KOPT-K1 (cell line): Measurements from ENCODE around the gene SLC6A17.

Source experiments
- H3K27ac ChIP-seq: fragments of 200-600 bp; sonication (generic); 2 replicates; pipeline ENCODE4 v1.5.1; 2016; ENCODE audit warnings: antibody characterized with exemption, mild to moderate bottlenecking, low read depth, low read length; ENCODE audit not compliant: poor library complexity, severe bottlenecking
- H3K36me3 ChIP-seq: fragments of 200-600 bp; sonication (generic); 2 replicates; pipeline ENCODE4 v1.5.1; 2017; ENCODE audit warnings: antibody characterized with exemption, mild to moderate bottlenecking, low read length, moderate library complexity; ENCODE audit not compliant: insufficient read depth
- H3K9me3 ChIP-seq: fragments of 200-600 bp; sonication (generic); 2 replicates; pipeline ENCODE4 v1.5.1; 2017; ENCODE audit warnings: antibody characterized with exemption, low read length, mild to moderate bottlenecking; ENCODE audit not compliant: insufficient read depth, poor library complexity, severe bottlenecking

The SLC6A17 gene

DNA sequence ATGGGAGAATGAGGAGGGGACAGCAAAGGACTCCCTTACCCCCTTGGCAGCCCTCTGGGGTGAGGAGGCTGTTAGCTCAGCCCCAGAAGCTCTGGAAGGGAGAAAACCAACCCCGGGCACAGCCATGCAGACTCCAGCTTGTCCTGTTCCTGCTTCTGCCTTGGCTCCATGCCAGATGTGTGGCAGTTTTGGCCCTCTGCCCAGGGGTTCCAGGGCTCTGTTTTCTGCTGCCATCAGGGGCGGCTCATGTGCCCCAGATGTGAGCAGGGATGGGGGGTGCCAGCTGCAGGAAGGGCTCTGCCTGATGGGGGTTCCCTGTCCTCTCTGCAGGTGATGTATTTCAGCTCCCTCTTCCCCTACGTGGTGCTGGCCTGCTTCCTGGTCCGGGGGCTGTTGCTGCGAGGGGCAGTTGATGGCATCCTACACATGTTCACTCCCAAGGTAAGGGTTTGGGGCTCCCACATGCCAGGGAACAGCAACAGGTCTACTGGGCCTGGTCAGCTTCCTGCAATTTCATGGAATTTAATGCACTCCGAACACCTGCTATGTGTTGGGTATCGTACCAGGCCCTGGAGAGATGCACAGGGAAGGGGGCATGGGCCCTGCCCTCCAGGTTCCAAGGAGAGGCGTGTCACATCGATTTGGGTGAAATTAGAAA lies 26.1 kb downstream of the SLC6A17 start:
- no peak overlapping the region for H3K27ac ChIP-seq
- no peaks in the 10 kb centered on the region for H3K36me3 ChIP-seq
- H3K9me3 ChIP-seq: no peaks in the 10 kb centered on the region

DNA sequence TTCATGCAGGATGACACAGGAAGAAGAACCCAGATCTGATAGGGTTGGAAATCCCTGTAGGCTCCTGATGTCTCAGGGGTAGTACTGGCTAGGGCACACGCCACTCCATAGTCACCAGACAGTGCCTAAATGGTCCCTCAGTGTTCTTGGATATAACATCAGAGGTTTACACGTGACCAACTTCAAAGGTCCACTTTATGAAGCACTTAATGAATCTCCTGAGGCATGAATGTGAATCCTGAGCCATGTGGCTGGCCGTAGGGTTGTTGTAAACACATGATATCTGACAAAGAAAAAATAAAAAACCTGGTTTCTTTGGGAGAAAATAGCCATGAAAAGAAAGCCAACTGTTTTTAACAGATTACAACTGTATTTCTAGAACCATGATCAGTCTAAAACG lies 27.5 kb downstream of the SLC6A17 start:
- Histone ChIP-seq H3K36me3 (no peaks in the 10 kb centered on the region), H3K27ac (no peak overlapping the region), H3K9me3 (no peaks in the 10 kb centered on the region)

DNA sequence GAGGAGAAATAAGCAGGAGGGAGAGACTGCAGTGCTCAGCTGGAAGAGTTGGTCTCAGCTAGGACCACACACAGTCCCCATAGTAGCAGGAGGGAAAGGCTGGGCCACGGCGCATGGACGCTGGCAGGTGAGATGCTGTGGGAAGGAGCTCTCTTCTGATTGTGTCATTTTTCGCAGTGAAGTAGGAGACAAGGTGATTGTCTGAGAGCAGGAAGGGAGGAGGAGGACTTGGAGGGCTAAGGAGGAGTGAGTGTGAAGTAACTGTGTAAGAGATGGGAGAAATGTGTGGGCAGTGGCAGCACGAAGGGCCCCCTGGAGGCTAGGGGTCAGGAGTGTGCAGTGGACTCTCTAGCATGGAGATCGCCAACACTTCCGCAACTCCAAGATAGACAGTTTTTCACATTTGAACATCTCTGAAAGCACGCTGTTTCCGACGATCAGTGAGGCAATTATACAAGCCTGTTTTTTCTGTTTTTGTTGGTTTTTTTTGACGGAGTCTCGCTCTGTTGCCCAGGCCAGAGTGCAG lies 33.4 kb downstream of the SLC6A17 start:
- no peak overlapping the region for H3K27ac ChIP-seq
- no peaks in the 10 kb centered on the region for H3K36me3 ChIP-seq
- H3K9me3 ChIP-seq: no peaks in the 10 kb centered on the region

DNA sequence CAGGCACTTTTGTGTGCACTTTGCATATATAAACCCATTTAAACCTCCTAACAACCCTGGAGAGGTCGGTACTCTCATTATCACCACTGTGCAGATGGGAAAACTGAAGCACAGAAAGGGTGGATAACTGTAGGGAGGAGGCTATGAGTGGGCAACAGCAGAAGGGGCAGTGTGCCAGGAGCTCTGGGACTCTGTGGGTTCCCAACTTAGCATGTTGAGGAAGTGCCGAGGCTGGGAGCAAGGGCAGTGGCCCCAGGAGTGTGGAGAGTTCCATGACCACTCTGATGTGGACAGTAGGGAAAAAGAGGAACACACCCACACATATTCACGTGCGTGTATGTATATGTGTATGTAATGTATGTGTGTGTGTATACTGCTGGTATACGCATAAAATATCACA lies 34.2 kb downstream of the SLC6A17 start:
- H3K9me3 ChIP-seq: no peaks in the 10 kb centered on the region
- no peak overlapping the region for H3K27ac ChIP-seq
- H3K36me3 ChIP-seq: no peaks in the 10 kb centered on the region

DNA sequence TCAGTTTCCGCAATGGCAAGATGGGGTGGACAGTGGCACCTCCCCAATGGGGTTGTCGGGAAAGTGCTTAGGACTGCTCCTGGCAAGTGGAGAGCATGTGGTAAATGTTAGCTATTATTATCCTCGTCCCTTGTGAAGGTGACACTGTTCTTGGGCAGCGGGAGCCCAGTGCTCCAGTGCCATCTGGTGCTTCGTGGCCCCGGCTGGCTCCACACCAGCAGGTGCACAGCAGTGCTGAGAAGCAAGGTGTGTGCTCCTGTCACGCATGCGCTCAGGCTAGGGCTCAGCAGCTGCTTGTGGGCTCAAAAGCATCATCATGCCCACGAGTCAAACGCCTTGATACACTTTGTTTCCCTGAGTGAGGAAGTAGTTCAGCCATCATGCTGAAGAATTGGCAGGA lies 34.9 kb downstream of the SLC6A17 start:
- Histone ChIP-seq H3K27ac (no peak overlapping the region), H3K36me3 (no peaks in the 10 kb centered on the region), H3K9me3 (no peaks in the 10 kb centered on the region)

DNA sequence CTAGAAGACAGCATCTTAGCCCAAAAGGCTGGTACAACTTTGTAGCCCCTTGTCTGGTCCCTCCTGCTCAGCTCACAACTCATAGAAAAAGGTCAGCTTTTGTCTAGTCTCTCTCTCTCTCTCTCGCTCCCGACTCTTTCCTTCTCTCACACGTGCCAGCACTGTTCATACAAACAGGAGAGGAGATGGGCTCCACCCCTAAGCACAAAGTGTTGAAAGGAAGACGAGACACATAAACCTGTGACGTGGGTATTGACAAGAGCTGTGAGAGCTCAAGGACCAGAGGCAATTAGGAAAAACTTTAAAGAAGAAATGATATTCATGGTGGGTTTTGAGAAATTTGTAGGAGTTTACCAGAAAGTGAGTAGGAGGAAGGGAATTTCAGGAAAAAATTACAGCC lies 36.3 kb downstream of the SLC6A17 start:
- Histone ChIP-seq H3K9me3 (no peaks in the 10 kb centered on the region), H3K27ac (no peak overlapping the region), H3K36me3 (no peaks in the 10 kb centered on the region)

- H3K27ac ChIP-seq: no peak overlapping the region
- H3K36me3 ChIP-seq: no peaks in the 10 kb centered on the region
Measured at GRCh38 chr1:110187139-110187890, 37.0 kb downstream of the SLC6A17 start.

DNA sequence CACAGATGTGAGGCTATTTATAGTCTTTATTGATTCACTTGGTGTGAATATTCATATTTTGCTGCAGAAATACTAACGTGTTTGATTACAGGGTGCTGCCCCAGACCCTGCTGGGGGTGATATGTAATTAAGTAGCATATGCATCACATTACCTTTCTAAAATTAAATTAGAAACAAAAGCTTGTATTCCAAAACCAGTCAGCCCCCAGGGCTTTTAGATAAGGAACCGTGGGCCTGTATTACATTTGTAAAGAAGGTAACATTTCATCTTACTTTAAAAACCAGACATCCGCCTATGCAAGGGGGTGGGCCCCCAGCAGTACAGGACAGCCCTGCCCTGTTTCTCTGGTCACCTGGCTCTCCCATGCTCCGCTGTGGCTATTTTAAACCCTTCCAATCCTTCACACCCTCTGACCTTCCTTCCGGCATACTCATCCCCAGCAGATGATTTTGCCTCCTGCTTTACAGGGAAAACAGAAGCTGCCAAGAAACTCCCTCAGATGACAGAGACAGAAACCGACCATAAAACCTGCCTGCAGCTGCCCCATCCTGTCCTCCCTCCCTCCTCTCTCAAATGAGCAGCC lies 37.8 kb downstream of the SLC6A17 start:
- no peaks in the 10 kb centered on the region for H3K9me3 ChIP-seq
- no peak overlapping the region for H3K27ac ChIP-seq
- no peaks in the 10 kb centered on the region for H3K36me3 ChIP-seq

More at GRCh38 chr1:110187139-110187890, 37.0 kb downstream of the SLC6A17 start:
- no peaks in the 10 kb centered on the region for H3K9me3 ChIP-seq

DNA sequence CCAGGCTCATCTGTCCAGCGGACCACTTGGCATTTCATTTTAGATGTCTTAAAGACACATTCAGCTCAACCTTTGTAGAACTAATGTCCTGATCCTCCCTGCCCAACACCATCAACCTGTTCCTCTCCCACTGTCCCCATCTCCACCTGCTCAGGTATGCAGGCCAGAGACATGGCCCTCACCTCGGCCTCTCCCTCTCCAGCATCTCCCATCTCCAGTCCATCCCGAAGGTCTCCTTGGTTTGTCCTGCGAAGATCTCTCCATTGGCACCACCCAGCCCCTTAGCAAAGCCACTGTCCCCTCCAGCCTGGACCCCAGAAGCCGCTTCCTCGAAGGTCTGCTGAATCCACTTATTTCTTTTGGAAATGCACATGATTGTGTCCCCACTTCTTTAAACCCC lies 38.9 kb downstream of the SLC6A17 start:
- H3K9me3 ChIP-seq: no peaks in the 10 kb centered on the region
- no peaks in the 10 kb centered on the region for H3K36me3 ChIP-seq
- no peak overlapping the region for H3K27ac ChIP-seq

DNA sequence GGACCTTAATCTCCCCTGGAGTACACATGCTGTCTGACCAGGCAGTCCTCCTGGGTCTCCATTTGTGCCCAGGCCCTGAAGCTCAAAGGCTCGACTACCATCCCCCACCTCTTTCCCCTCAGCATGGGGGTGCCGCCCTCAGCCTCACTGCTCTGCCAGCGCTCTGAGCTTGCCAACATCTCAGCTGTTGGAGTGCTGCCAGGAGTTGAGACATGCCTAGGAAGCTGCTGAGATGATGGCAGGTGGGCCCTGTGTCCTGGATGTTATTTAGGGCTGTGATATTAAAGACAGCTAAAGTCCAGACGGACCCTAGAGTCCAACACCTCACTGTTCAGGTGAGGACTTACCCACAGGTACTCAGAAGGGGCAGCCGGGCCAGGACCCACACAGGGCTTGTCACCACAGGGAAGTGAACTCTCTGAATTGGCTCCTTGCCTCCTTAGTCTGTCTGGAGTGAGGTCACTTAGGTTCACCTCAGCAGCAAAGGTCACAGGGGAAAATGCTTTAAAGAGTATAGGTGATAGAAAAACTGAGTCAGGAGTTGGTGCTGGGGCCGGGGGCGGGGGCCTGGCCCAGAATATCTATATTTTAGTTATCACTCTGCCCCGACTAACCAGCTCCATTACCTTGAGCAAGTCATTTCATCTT lies 40.1 kb downstream of the SLC6A17 start:
- Histone ChIP-seq H3K36me3 (no peaks in the 10 kb centered on the region), H3K9me3 (no peaks in the 10 kb centered on the region), H3K27ac (no peak overlapping the region)

GRCh38 chr1:110192541-110192940 lies 42.2 kb downstream of the SLC6A17 start:
- no peaks in the 10 kb centered on the region for H3K9me3 ChIP-seq
- H3K27ac ChIP-seq: no peak overlapping the region
- H3K36me3 ChIP-seq: no peaks in the 10 kb centered on the region

DNA sequence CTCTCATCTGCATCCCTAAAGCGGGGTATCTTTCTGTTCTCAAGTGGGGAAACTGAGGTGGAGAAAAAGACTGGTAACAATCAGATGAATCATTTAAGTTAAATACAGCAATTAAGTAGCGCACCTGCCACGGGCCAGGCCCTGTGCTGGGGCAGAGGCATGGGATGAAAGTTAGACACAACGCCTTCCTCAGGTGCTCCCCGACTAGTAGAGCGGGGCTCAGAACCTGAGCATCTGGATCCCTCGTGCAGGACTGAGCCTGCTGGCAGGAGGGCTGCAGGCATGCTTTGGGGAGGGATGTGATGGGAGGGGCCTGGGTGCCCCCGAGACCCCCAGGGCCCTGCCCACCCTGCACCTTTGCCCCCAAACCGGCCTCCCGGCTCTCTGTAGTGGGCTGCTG lies 44.9 kb downstream of the SLC6A17 start:
- Histone ChIP-seq H3K36me3 (no peaks in the 10 kb centered on the region), H3K27ac (no peak overlapping the region), H3K9me3 (no peaks in the 10 kb centered on the region)

DNA sequence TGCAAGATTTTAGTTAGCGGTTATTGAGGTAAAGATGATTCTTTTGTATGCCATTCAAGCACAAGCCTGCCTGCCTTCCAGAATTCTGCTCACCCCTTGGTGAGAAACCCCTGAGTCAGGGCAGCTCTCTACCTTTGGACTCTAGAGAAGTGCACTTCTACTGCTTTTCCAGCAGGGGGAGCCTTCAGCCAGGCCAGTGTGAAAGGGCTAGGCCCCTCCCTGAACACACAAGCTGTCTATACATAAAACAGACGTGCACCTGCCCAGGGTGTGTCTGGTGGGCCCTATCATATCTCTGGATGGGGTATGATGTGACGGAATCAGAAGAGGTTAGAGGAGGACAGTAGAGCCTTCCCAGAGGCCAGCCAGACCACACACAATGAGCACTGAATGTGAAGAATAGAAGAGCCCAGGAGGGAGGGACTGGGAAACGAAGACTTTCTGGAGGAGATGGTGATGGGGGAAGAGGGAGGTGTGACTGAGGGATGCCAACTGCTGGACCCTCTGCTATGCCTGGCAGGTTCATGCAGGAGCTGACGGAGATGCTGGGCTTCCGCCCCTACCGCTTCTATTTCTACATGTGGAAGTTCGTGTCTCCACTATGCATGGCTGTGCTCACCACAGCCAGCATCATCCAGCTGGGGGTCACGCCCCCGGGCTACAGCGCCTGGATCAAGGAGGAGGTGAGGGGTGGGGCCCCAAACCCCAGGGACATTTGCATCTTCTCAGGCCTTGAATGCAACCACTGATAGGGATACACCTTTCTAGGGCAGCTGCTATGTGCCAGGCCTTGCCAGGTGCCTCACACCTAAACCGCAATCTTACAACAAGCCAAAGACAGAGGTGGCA lies 46.8 kb downstream of the SLC6A17 start:
- Histone ChIP-seq H3K36me3 (no peaks in the 10 kb centered on the region), H3K9me3 (no peaks in the 10 kb centered on the region), H3K27ac (no peak overlapping the region)

DNA sequence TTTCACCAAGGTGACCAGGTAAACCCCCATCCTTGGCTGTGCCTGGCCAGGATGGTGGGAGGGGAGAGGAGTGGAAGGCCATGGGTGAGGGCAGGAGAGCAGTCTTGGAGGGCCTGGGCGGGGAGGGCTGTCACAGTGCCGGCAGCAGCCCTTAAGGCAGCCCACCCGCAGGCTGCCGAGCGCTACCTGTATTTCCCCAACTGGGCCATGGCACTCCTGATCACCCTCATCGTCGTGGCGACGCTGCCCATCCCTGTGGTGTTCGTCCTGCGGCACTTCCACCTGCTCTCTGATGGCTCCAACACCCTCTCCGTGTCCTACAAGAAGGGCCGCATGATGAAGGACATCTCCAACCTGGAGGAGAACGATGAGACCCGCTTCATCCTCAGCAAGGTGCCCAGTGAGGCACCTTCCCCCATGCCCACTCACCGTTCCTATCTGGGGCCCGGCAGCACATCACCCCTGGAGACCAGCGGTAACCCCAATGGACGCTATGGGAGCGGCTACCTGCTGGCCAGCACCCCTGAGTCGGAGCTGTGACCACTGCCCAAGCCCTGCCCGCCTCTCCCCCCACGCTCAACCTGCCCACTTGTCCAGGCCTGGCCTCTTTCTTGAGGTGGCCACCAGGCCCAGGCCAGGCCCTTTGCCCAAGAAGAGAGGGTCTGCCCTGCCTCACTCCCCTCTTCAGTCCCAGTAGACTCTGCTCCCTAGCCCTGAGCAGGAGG lies 47.8 kb downstream of the SLC6A17 start:
- Histone ChIP-seq H3K27ac (no peak overlapping the region), H3K9me3 (no peaks in the 10 kb centered on the region), H3K36me3 (no peaks in the 10 kb centered on the region)
